ENCODE measurements around the gene ITPKB. TPM values are rescaled to one million over a fixed set of nuclear protein-coding genes. Genes with fewer than 3 reads are reported as not detected.

Gene ITPKB
- total and polyA plus RNA-seq, 2 of the 13 experiments (the other 11 are each of a cell fraction or from before 2014, with no cell fraction given), result not detected

GRCh38 chr1:226645279-226645976 is 93.7 kb downstream of the ITPKB start:
- CTCF ChIA-PET (ENCODE audit: low intra/inter-chr PET ratio, low total read pairs), result no interaction called here
- Histone ChIP-seq H3K4me2 (ENCODE audit: low read depth, low read length) (no peak overlapping the region), H3K27me3 (ENCODE audit: control insufficient read depth in 1 of 2, insufficient read depth in 2 of 2, low read length in 2 of 2) (peaks cover 13 to 76% of the 10 kb centered on the region in 2 experiments; a peak in 4 of 5 replicates), H3K4me1 (ENCODE audit: insufficient read depth, low read length) (no peaks in the 10 kb centered on the region), H3K4me3 (replicated peaks in 1 of 3; ENCODE audit: insufficient read depth in 1 of 3, low read depth in 2 of 3, low read length in 3 of 3) (no peak overlapping the region), H3K79me2 (ENCODE audit: insufficient read depth, low read length) (no peaks in the 10 kb centered on the region), H2AFZ (ENCODE audit: low read length) (no peak overlapping the region), H3K27ac (ENCODE audit: extremely low read length, insufficient read depth, low read length) (no peak overlapping the region), H3K36me3 (replicated peaks in 1 of 2; ENCODE audit: control insufficient read depth in 1 of 2, insufficient read depth in 2 of 2, low read length in 2 of 2) (no peaks in the 10 kb centered on the region), H3K9me3 (ENCODE audit: low read length) (no peaks in the 10 kb centered on the region), H3K9ac (ENCODE audit: insufficient read depth, low read depth, low read length) (no peak overlapping the region), H4K20me1 (ENCODE audit: insufficient read depth, low read length) (no peaks in the 10 kb centered on the region)
- 9% methylated on average over 7 of the region's 10 CpGs for WGBS (ENCODE audit: low lambda C conversion rate)
- ATAC-seq, result no peak
- FAIRE-seq, result no peak
- in situ Hi-C loops (cut with HindIII; ENCODE audit: extremely low pct_ligation_motif_present, low pct_unique_long_range_greater_than_20kb), result no loop called here
- no TSS peak for BruUV-seq (replicated peaks)
- DNase-seq (ENCODE audit: low spot score), result no peak
- TF ChIP-seq JUND (CRISPR knock-in tag; IDR thresholded peaks at IDR 0.05) (no peak), CC2D1A (CRISPR knock-in tag; IDR thresholded peaks at IDR 0.05) (no peak), FLYWCH1 (CRISPR knock-in tag; IDR thresholded peaks at IDR 0.05) (no peak), ATM (IDR thresholded peaks at IDR 0.05; ENCODE audit: borderline replicate concordance) (no peak), ZNF891 (CRISPR knock-in tag; IDR thresholded peaks at IDR 0.05) (no peak), ZNF317 (CRISPR knock-in tag; IDR thresholded peaks at IDR 0.05) (no peak), ZNF567 (CRISPR knock-in tag; IDR thresholded peaks at IDR 0.05; ENCODE audit: borderline replicate concordance) (no peak), KDM1A (CRISPR knock-in tag; IDR thresholded peaks at IDR 0.05) (no peak), RXRA (CRISPR knock-in tag; IDR thresholded peaks at IDR 0.05) (no peak), ZNF713 (CRISPR knock-in tag; IDR thresholded peaks at IDR 0.05) (no peak), SIX1 (CRISPR knock-in tag; IDR thresholded peaks at IDR 0.05; ENCODE audit: borderline replicate concordance) (no peak), ZNF660 (CRISPR knock-in tag; IDR thresholded peaks at IDR 0.05; ENCODE audit: borderline replicate concordance, low read depth) (no peak), CBFB (CRISPR knock-in tag; IDR thresholded peaks at IDR 0.05) (no peak), ZNF34 (CRISPR knock-in tag; IDR thresholded peaks at IDR 0.05; ENCODE audit: borderline replicate concordance) (no peak), ARNT (IDR thresholded peaks at IDR 0.05) (no peak), SUZ12 (IDR thresholded peaks at IDR 0.05; ENCODE audit: low read depth, low read length) (no peak), POLR2G (IDR thresholded peaks at IDR 0.05; ENCODE audit: low read depth, low read length) (no peak), JUN (CRISPR knock-in tag; IDR thresholded peaks at IDR 0.05) (no peak)
- intact Hi-C loops (cut with micrococcal nuclease; ENCODE audit: unreplicated experiment), result no loop called here
- POLR2A ChIA-PET, result no interaction called here
